NCI-H1694 treated with DMSO at 0.1 percent for 48 hours (cell line): ENCODE measurements around the gene PCDHGA10.
"Not testable (repeated sequence)": the region's sequence is repeated elsewhere in the genome, so short reads cannot be mapped to it uniquely, and the experiment has no call there.

Source experiments
- DNase-seq: peaks from one replicate; lab custom pipeline; 2025; lab: John Stamatoyannopoulos, UW

Gene PCDHGA10

DNA sequence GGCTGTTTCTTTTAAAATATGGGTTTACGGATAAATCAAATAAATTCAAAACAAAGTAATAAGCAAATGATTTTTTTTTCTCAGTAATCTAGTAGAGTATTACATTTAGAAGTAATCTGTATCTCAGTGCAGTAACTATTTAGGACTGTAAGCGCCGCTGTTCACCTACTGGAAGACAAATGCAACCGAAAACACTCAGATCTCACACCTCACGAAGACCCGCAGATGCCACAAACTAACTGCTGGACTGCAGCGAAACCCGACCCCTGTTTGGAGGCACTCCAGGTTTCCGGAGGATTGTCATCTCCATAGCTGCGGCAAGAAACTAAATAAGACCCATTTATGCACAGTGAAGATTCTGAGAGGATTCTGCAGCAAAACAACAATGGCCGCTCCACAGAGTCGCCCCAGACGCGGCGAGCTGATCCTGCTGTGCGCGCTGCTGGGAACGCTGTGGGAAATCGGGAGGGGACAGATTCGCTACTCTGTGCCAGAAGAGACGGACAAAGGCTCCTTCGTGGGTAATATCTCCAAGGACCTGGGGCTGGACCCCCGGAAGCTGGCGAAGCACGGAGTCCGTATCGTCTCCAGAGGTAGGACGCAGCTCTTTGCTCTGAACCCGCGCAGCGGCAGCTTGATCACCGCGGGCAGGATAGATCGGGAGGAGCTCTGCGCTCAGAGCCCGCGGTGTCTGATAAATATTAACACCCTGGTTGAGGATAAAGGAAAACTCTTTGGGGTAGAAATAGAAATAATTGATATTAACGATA, 20.2 kb upstream of the PCDHGA10 start, which contains the start of gene PCDHGA8:
Gene PCDHGA8 (plus strand): TSS at position 205 of the 770 bp plus-strand sequence. CDS start 181 bp downstream, at position 386.
- DNase-seq = no peak

DNA sequence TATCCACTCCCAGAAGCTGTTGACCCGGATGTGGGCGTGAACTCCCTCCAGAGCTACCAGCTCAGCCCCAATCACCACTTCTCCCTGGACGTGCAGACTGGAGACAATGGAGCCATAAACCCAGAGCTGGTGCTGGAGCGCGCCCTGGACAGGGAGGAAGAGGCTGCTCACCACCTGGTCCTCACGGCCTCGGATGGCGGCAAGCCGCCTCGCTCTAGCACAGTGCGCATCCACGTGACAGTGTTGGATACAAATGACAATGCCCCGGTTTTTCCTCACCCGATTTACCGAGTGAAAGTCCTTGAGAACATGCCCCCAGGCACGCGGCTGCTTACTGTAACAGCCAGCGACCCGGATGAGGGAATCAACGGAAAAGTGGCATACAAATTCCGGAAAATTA, 19.5 kb upstream of the PCDHGA10 start:
- DNase-seq = no peak

DNA sequence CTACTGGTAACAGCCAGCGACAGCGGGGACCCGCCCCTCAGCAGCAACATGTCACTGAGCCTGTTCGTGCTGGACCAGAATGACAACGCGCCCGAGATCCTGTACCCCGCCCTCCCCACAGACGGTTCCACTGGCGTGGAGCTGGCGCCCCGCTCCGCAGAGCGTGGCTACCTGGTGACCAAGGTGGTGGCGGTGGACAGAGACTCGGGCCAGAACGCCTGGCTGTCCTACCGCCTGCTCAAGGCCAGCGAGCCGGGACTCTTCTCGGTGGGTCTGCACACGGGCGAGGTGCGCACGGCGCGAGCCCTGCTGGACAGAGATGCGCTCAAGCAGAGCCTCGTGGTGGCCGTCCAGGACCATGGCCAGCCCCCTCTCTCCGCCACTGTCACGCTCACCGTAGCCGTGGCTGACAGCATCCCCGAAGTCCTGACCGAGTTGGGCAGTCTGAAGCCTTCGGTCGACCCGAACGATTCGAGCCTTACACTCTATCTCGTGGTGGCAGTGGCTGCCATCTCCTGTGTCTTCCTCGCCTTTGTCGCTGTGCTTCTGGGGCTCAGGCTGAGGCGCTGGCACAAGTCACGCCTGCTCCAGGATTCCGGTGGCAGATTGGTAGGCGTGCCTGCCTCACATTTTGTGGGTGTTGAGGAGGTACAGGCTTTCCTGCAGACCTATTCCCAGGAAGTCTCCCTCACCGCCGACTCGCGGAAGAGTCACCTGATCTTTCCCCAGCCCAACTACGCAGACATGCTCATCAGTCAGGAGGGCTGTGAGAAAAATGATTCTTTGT, 18.2 kb upstream of the PCDHGA10 start:
- DNase-seq = not testable (repeated sequence)

DNA sequence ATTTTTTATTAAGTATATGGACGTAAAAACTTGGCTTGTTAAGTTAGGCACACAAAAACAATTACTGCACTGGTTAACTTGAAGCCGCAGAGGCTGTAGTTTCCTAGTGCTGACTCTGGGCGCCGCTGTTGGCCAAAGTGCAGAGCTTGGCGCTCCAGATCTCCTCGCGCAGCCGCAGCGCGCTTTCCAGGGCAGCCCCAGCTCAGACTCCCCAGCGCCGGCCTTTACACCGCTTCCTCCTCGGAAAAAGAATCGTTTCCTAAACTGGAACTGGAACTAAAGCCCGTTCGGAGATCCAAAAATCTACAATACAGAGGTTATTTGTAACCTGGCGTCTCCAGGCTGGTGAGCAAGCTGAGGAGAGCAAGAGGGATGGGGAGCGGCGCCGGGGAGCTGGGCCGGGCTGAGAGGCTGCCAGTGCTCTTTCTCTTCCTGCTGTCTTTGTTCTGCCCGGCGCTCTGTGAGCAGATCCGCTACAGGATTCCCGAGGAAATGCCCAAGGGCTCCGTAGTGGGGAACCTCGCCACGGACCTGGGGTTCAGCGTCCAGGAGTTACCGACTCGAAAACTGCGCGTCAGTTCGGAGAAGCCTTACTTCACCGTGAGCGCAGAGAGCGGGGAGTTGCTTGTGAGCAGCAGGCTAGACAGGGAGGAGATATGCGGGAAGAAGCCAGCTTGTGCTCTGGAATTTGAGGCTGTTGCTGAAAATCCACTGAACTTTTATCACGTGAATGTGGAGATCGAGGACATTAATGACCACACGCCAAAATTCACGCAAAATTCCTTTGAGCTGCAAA, 14.8 kb upstream of the PCDHGA10 start, which contains the start of gene PCDHGB5:
Gene PCDHGB5 (plus strand): TSS at position 192 of the 796 bp plus-strand sequence. CDS start 181 bp downstream, at position 373.
- DNase-seq = not testable (repeated sequence)

GRCh38 chr5:141398608-141399007, 14.2 kb upstream of the PCDHGA10 start:
- no peak for DNase-seq

DNA sequence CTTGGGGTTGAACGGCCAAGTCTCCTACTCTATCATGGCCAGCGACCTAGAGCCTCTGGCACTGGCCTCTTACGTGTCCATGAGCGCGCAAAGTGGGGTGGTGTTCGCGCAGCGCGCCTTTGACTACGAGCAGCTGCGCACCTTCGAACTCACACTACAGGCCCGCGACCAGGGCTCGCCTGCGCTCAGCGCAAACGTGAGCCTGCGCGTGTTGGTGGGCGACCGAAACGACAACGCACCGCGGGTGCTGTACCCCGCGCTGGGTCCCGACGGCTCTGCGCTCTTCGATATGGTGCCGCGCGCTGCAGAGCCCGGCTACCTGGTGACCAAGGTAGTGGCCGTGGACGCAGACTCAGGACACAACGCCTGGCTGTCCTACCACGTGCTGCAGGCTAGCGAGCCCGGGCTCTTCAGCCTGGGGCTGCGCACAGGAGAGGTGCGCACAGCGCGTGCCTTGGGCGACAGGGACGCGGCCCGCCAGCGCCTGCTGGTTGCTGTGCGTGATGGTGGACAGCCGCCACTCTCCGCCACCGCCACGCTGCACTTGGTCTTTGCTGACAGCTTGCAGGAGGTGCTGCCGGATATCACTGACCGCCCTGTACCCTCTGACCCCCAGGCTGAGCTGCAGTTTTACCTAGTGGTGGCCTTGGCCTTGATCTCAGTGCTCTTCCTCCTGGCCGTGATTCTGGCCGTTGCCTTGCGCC, 13.1 kb upstream of the PCDHGA10 start:
- DNase-seq = no peak

- DNase-seq = no peak
Measured at GRCh38 chr5:141402553-141403243, 10.1 kb upstream of the PCDHGA10 start, which contains the start of gene PCDHGA9. Gene PCDHGA9 (plus strand): TSS chr5:141402778. CDS start chr5:141402953, 175 bp downstream.

- no peak for DNase-seq
Measured at GRCh38 chr5:141403387-141403786, 9.4 kb upstream of the PCDHGA10 start.

- DNase-seq = not testable (repeated sequence)
Measured at GRCh38 chr5:141407790-141408505, 4.8 kb upstream of the PCDHGA10 start, which contains the start of gene PCDHGB6. Gene PCDHGB6 (plus strand): TSS chr5:141408021. CDS start chr5:141408203, 182 bp downstream.

GRCh38 chr5:141409598-141410306, 3.0 kb upstream of the PCDHGA10 start:
- no peak for DNase-seq

GRCh38 chr5:141411575-141411974, 1.2 kb upstream of the PCDHGA10 start:
- no peak for DNase-seq

- no peak for DNase-seq
Measured at GRCh38 chr5:141413540-141414069, 818 bp downstream of the PCDHGA10 start.

- not testable (repeated sequence) for DNase-seq
Measured at GRCh38 chr5:141414548-141415274, 1.9 kb downstream of the PCDHGA10 start.

- DNase-seq = not testable (repeated sequence)
Measured at GRCh38 chr5:141415275-141415618, 2.5 kb downstream of the PCDHGA10 start.

DNA sequence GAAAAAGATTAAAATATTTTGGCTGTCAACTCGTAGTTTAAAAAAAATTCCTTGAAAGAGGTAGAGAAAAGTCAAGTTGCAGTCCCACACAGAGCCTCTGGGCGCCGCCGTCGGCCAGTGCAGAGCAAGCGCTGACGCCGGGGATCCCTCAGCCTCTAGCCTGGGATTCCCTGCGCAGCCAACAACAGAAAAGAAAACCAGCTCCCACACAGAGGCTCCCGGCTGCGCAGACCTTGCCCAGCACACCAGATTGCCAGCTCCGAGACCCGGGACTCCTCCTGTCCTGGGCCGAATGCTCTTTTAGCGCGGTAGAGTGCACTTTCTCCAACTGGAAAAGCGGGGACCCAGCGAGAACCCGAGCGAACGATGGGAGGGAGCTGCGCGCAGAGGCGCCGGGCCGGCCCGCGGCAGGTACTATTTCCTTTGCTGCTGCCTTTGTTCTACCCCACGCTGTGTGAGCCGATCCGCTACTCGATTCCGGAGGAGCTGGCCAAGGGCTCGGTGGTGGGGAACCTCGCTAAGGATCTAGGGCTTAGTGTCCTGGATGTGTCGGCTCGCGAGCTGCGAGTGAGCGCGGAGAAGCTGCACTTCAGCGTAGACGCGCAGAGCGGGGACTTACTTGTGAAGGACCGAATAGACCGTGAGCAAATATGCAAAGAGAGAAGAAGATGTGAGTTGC, 4.8 kb downstream of the PCDHGA10 start, which contains the start of gene PCDHGB7:
Gene PCDHGB7 (plus strand): TSS at position 184 of the 679 bp plus-strand sequence. CDS start 183 bp downstream, at position 367.
- not testable (repeated sequence) for DNase-seq

DNA sequence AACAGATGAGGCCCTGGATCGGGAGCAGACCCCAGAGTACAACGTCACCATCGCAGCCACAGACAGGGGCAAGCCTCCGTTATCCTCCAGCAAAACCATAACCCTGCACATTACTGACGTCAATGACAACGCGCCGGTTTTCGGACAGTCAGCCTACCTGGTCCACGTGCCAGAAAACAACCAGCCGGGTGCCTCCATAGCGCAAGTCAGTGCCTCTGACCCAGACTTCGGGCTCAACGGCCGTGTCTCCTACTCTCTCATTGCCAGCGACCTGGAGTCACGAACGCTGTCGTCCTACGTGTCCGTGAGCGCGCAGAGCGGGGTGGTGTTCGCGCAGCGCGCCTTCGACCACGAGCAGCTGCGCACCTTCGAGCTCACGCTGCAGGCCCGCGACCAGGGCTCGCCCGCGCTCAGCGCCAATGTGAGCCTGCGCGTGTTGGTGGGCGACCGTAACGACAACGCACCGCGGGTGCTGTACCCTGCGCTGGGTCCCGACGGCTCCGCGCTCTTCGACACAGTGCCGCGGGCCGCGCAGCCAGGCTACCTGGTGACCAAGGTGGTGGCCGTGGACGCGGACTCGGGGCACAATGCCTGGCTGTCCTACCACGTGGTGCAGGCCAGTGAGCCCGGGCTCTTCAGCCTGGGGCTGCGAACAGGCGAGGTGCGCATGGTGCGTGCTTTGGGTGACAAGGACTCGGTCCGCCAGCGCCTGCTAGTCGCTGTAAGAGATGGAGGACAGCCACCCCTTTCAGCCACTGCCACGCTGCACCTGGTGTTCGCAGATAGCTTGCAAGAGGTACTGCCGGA, 6.5 kb downstream of the PCDHGA10 start:
- no peak for DNase-seq
